OCI-M1 (cell line): ENCODE results near the gene MT1E.
"Not testable (repeated sequence)": the region's sequence is repeated elsewhere in the genome, so short reads cannot be mapped to it uniquely, and the experiment has no call there.

Source experiments
- DNase-seq: peaks from one replicate; lab custom pipeline; 2025; lab: John Stamatoyannopoulos, UW

Gene MT1E

DNA sequence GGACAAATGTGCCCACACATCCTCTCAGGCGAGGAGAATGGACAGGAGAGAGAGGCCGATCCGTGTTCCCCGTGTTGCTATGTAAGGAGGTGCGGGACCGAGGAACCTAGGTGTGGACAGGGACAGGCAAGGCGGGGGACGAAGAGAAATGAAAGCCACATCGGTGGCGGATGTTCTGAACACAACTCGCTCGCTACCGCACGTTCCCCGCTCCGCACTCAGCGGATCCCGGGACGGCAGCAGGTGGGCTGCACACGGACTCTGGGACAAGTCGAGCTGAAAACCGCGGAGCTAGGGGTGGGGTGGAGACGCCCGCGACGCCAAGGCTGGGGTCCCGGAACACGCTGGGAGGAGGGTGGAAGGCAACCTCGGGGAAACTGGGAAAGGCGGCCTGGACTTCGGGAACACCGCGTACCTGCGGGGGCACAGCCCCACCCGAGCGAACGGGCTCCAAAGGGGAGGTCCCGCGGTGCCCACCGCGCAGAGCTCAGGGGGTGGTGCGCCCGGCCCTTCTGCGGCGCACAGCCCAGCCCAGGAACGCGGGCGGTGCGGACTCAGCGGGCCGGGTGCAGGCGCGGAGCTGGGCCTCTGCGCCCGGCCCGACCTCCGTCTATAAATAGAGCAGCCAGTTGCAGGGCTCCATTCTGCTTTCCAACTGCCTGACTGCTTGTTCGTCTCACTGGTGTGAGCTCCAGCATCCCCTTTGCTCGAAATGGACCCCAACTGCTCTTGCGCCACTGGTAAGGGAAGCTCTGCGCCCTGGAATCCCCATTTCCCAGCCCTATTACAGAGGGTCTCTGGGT, at the start of gene MT1E:
TSS of gene MT1E (plus strand) at position 642 of the 803 bp plus-strand sequence. CDS start at position 713, 71 bp downstream.
- no peak for DNase-seq

DNA sequence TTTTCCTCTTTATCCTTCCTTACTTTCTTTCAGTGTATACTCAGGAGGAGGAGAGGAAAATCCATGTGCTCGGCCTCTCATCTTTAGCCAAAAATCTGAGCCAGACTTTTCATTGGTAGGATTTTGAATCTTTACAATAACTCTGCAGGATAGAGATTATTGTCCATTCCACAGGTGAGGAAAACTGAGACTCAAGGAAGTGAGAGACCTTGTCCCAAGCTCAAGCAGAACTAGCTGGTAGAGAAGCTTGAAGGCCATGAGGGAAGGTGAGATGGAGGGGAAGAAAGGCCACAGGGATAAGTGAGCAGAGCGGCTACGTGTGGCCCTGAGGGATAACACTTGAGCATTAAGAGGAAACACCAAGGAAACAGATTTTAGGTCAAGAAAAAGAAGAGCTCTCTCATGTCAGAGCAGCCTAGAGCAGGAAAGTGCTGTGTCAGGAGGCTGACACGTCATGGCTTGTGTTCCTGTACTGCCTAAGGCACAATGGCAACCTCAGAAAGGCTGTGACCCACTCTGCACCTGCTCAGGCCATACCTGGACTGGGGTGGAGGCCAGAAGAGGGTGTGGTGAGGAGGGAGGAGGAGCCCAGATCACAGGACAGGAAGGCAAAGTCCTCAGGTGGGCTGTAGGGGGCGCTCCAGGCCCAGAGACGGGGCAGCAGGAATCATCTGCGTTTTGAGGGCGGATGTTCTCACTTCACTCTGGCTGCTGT, 48.8 kb upstream of the MT1E start:
- DNase-seq, result peak; percentile 69

DNA sequence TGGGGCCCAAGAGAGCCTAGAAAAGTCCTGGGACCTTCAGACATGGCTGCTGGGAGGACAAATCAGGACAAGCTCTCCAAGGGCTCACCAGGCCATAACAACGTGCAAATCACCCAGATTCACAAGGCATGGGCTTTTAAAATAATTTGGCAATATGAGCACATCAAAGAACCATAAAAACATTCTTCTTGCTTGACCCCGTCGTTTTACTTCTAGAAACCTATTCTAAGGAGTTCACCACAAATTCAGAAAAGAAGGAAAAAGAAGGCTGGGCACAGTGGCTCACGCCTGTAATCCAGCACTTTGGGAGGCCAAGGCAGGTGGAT, 48.3 kb upstream of the MT1E start:
- DNase-seq, result no peak

DNA sequence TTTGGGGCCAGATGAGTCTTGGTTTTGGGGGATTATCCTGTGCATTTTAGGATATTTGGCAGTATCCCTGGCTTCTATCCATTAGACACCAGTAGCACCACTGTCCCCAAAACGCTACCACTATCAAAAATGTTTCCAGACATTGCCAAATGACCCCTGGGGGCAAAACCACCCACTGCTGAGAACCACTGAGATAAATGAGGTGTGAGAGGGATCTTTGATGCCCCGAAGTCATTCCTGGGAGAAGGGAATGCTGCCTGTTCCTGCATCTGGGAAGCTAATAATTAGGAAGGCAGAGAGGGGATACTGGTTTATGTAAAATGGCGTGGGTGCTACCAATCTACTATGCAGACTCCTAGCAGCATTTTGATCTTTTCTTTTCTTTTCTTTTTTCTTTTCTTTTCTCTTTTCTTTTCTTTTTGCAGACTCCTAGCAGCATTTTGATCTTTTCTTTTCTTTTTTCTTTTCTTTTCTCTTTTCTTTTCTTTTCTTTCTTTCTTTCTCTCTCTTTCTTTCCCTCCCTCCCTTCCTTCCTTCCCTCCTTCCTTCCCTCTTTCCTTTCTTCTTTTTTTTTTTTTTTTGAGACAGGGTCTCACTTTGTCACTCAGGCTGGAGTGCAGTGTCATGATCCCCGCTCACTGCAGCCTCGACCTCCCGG, 45.1 kb upstream of the MT1E start:
- DNase-seq, result no peak

DNA sequence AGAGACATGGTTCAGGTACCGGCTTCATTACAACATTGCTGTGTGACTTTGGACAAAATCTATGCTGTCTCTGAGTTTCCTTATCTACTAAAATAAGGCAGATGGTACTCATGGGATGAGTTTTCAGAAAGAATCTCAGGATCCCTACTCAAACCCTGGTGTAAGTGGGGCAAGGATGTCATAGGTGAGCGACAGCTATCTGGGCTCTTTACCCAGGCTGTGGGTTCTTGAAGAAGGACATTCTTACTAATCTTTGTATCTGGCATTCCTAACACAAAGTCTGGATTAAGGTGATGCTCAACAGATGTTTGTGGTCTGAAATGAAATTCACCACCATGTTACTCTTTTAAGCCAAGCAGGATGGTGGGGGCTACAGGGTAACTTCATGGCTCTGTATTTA, 42.7 kb upstream of the MT1E start:
- DNase-seq, result not testable (repeated sequence)

DNA sequence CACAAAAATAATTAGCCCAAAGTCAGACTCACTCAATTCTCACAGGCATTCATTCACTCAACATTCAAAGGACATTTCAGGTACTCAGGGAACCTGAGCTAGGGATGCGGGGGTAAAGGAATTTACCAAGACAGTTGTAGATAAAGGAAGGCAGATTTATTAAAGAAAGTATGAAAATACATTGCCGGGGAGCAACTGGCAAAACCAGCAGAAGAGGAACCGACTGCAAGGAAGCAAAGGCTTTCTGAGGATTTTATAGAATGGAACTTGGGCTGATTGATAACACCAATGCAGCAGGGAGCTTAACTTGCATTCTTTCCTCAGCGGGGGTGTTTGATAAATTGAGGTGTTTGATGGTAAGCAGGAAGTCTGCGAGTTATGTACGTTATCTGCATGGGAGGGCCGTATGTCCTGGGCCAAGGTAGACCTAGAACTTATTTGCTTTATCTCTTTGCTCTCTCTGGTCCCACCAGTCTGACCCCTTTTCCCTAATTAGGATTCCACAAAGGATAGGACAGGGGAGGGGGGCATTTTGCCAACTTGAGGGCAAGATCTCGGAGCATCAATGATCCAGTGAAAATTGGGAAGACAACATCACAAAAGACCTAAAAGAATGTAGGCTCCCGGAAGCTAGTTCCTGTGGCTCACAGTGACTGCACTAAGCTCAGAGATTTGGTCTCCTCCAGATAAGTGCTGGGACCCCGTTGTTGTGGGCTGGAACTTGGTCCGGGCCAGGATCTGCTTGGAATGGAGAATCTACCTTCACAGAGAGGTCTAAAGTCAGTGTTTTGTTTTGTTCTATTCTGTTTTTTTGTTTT, 42.0 kb upstream of the MT1E start:
- DNase-seq, result no peak

DNA sequence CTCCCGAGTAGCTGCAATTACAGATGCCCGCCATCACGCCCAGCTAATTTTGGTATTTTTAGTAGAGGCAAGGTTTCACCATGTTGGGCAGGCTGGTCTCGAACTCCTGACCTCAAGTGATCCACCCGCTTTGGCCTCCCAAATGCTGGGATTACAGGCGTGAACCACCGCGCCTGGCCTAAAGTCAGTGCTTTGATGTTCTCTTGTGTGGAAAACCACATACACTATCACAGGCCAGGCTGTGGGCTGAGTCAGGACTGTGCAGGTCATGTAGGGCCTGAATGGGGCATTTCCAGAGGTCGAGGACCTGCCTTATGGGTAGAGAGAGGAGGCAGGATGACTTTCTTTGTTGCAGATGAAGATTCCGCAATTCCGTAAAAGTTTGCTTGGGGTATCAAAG, 41.3 kb upstream of the MT1E start:
- no peak for DNase-seq

DNA sequence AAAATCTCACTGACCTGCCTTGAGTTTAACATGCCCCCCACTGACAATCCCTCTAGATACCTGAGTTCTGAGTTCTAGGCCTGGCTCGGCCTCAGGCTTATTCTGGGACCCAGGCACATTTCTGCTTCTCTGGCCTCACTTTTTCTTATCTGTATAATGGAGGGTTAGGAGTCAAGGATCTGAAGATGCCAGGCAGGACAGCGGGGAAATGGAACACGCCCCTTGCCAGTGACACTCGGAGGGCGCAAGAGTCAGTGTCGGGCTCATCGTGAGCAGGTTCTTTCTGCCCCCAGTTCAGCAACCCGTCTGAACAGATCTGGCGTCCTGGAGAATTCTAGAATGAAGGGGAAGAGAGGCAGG, 36.8 kb upstream of the MT1E start:
- no peak for DNase-seq

DNA sequence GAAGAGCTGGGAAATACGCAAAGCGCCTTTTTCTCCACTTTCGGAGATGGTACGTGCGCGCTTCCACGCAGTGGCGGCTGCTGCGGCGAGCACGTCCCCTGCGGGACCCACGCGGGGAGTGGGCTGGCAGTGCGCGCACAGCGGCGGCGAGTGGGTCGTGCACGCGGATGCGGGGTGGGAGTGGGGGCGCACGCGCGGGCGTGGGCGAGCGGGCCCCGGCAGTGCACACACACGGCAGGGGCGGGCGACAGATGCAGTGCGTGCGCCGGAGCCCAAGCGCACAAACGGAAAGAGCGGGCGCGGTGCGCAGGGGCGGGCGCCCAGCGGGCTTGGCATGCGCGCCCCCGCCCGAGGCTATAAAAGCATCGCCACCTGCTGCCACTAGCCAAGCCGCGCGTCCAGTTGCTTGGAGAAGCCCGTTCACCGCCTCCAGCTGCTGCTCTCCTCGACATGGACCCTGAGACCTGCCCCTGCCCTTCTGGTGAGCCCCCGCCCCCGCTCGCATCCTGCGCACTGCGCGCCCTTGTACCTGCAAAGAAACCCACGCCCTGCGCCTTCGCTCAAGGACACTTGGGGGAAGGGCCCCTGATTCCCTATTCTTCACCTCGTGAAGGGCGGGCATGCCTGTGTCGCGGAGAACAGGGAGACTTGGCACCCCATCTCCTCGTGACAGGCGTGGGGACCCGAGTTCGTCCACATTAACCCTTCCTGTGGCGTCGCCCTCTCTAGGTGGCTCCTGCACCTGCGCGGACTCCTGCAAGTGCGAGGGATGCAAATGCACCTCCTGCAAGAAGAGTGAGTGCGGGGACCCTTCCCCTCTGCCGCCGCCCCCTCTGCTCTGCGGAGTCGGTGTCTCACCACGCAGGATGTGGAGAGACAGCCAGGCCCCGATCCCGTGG, 36.2 kb upstream of the MT1E start, which contains the start of gene MT3:
TSS of gene MT3 (plus strand) at position 388 of the 899 bp plus-strand sequence. CDS start at position 451, 63 bp downstream.
- no peak for DNase-seq

DNA sequence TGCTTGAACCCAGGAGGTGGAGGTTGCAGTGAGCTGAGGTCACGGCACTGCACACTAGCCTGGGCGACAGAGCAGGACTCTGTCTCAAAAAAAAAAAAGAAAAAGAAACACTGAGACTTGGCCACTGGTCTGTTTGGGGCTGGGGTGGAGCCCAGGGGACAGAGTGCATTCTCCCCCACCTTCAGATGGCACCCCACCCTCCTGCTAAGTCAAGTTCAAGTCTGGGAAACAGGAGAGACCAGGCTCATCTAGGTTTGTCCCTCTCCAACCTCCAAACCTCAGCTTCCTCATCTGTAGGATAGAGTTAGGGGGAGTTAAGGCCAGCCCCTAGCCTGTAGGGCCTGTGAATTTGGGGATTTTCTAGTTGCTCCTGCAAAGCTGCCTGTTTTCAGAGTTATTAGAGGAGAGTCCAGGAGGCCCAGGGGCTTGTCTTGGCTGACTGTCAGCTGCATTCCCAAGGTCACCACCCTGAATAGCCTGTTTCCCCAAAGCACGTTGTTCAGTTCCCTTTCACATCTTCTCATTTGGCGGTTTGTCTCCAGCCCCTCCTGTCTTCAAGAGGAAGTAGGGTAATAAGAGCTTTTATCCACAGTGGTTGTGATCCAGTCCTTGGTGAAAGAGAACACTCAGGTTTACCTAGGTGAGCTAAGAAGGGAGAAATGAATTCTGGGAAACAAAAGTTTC, 34.1 kb upstream of the MT1E start:
- DNase-seq, result peak; percentile 55

DNA sequence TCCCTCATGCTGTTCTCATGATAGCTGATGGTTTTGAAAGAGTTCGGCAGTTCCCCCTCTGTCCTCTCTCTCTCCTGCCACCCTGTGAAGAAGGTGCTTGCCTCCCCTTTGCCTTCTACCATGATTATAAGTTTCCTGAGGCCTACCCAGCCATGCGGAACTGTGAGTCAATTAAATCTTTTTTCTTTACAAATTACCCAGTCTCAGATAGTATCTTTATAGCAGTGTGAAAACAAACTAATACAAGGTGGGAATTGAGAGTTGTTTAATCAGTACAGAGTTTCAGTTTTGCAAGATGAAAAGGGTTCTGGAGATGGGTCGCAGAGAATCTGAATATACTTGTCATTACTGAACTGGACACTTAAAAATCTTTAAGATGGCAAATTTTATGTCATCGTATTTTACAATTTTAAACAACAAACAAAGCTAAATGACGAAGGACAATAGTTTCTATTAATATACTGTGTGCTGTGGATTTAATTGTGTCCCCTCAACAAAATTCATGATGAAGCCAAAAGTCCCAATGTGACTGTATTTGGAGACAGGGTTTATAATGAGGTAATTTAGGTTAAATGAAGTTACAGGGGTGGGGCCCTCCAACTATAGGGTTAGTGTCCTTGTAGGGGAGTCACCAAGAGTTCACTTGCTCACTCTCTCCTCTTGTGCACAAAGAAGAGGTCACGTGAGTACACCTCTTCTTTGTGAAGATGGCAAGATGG, 31.8 kb upstream of the MT1E start:
- DNase-seq, result no peak

DNA sequence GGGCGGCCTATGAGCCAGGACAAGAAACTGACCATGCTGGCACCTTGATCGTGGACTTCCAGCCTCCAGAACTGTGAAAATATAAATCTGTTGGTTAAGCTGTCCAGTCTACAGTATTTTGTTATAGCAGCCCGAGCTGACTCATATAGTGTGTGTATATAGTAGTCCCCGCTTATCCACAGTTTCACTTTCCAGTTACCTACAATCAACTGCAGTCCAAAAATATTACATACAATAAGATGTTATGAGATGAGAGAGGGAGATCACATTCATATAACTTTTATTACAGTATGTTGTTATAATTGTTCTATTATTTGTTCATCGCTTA, 31.3 kb upstream of the MT1E start:
- DNase-seq, result no peak

DNA sequence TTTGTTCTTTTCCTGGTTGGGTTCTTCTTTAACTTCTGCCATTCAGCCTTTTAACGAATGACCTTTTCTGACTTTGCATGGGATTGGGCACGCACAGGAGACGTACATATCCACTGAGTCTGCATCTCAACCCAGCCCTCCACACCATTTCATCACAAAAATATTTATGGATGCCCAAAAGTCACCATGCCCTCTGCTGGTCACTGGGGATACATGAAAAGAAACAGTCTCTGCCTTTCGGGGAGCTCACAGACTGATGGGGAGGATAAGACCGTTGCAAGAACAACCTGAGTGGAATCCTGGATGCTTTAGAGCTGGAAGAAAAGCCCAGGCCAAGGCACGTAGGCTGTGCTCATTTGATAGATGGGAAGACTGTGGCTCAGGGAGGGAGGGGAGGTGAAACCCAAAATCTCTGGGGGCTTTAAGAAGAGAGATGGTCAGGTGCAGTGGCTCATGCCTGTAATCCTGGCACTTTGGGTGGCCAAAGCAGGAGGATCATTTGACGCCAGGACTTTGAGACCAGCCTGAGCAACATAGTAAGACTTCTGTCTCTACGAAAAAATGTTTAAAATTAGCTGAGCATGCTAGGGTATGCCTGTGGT, 25.1 kb upstream of the MT1E start:
- peak; percentile 70 for DNase-seq

DNA sequence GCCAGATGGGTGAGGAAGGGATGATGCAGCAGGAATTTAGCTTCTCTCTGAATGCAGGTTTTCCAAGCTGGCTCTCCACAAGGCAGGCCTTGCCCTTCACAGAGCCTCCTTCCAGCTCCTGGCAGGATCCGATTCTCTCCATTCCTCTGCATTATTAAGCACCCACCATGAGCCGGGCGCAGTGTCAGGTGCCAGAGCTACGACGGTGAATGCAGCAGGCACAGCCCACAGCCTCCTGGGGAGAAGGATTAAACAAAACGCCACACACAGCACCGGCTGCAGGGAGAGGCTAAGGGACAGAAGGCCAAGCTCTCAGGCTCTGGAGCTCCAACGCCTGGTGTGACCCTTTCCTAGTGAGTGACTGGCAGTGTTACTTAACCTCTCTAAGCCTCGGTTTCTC, 24.3 kb upstream of the MT1E start:
- DNase-seq, result no peak

DNA sequence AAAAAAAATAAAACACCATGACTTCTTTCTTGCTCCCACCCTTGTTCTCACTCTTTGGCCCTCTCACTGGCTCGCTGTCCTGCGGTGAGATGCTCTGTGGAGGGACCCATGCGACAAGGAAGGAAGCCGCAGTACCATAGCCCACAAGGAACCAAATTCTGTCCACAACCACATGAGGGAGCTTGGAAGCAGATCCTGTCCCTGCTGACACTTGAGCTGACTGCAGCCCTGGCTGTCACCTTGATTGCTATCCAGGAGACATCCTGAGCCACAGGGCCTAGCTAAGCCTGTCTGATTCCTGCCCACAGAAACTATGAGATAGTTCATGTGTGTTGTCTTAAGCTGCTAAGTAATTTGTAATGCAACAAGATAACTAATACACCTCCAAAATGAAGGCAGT, 22.0 kb upstream of the MT1E start:
- peak; percentile 35 for DNase-seq

DNA sequence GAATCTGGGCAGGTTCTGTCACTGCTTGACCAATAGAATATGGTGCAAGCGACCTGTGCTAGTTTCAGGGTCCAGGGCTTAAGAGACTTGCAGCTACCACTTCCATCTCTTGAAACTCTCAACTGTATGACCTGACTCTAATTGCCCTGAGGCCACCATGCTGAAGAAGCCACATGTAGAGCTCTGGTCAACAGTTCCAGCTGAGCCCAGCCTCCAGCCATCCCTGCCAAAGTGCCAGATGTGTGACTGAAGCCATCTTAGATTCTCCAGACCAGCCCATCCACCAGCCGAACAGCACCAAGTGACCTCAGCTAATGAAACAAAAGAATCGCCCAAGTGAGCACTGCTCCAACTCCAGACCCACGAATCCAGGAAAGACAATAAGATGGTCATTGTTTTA, 20.6 kb upstream of the MT1E start:
- no peak for DNase-seq

DNA sequence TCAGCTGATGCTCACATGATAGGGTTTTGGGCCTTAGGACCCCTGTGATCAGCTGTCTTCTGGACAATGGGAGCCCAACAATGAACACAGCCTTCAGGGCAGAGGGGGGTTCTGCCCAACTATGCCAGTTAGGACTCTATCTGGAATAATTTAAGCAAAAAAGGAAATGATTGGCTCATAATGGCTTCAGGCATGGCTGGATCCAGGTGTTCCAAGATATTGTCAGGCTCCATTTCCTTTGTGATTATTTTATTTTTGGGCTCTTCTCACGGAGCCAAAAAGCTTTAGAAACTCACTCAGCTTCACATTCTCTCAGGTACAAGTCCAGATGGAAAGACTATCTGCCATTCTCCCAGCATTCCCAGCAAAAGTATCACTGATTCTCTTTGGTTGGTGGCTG, 20.1 kb upstream of the MT1E start:
- no peak for DNase-seq

DNA sequence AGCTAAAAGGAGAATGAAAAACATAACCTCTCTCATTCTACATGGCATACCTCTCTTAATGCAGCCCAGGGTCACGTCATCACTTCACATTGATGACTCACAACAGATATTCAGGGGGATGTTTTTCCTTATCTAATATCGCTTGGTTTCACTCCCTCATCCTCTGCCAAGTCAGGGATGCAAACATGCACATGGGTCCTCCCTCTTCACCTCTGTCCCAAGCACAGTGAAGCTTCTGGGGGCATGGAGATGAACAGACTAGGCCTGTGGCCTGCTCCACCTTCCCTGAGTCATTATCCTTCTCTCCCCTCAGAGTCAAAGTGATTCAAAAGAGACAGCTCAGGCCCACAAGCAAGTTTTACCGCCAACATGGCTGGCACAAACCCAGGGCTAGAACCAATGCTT, 19.5 kb upstream of the MT1E start:
- DNase-seq, result no peak

DNA sequence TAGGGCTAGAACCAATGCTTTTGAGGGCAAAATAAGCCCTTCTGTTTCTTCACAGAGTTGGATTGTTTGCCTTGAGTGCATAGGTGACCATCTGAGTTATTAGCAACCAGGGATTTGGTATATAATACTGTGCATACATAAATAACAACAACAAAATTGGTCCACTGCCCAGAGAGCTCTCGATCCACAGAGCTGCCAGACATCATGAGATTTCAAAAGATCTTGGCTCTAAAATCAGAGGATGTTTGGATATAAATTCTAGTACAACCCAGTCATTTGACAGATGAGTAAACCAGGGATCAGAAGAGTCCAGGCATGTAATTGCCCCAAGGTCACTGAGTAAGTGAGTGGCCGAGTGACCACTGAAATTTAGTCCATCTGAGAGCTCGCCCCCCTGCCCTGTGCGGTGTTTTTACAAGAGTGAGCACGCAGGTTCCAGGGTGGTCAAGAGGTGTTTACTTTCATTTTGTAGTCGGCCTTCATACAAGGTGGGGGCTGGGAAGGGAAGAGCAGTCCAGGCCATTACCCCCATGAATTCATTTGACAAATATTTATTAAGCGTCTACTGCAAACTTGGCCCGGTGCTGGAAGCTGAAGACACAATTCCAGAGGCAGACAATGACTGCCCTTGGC, 19.0 kb upstream of the MT1E start:
- DNase-seq, result no peak
